GM21619 (cell line): ENCODE results near the gene NACC1.
"Not testable (repeated sequence)": the region's sequence is repeated elsewhere in the genome, so short reads cannot be mapped to it uniquely, and the experiment has no call there.

ENCODE experiments used
- ATAC-seq: cut with Tn5 transposase; IDR thresholded peaks from one replicate; pipeline ENCODE4 v1.9.1; 2021; ENCODE audit not compliant: unreplicated experiment

NACC1 gene

GRCh38 chr19:13138171-13138915, 20.3 kb downstream of the NACC1 start:
- ATAC-seq = no peak

GRCh38 chr19:13138916-13139198, 20.8 kb downstream of the NACC1 start:
- ATAC-seq = no peak

GRCh38 chr19:13139633-13140311, 21.7 kb downstream of the NACC1 start:
- no peak for ATAC-seq

GRCh38 chr19:13146763-13147563, 28.9 kb downstream of the NACC1 start:
- no peak for ATAC-seq

GRCh38 chr19:13149173-13149627, 31.1 kb downstream of the NACC1 start:
- not testable (repeated sequence) for ATAC-seq

GRCh38 chr19:13149628-13150186, 31.6 kb downstream of the NACC1 start:
- no peak for ATAC-seq

GRCh38 chr19:13150187-13150930, 32.3 kb downstream of the NACC1 start, which contains the start of the genes IER2 and STX10:
IER2 (plus strand) TSS chr19:13150411; CDS start chr19:13153187, 2,776 bp downstream.
STX10 (minus strand) TSS chr19:13150375; CDS start chr19:13150173, 202 bp downstream.
- ATAC-seq = peak; percentile 30

GRCh38 chr19:13150931-13151604, 33.0 kb downstream of the NACC1 start:
- no peak for ATAC-seq

- ATAC-seq = peak; percentile 30
These were observed 33.7 kb downstream of the NACC1 start for GRCh38 chr19:13151605-13152355.

- no peak for ATAC-seq
These were observed 34.4 kb downstream of the NACC1 start for GRCh38 chr19:13152356-13152973.

GRCh38 chr19:13152974-13153568, 35.0 kb downstream of the NACC1 start:
- no peak for ATAC-seq

- no peak for ATAC-seq
These were observed 35.6 kb downstream of the NACC1 start for GRCh38 chr19:13153569-13154240.

- no peak for ATAC-seq
These were observed 36.2 kb downstream of the NACC1 start for GRCh38 chr19:13154241-13154778.

GRCh38 chr19:13154911-13155471, 36.9 kb downstream of the NACC1 start:
- no peak for ATAC-seq

GRCh38 chr19:13155472-13156359, 37.7 kb downstream of the NACC1 start:
- peak; percentile 19 for ATAC-seq

GRCh38 chr19:13159713-13160112, 41.6 kb downstream of the NACC1 start:
- ATAC-seq = no peak
